Lower leg skin (tissue), 4 donors: ENCODE measurements around the gene WFDC12. TPM values are rescaled to one million over a fixed set of nuclear protein-coding genes. Genes with fewer than 3 reads are reported as not detected.
A peak's percentile ranks its signal among the peaks of the same experiment; 100 is the strongest.

ENCODE experiments used
- DNase-seq, 2 donors: peaks; one replicate each; pipeline ENCODE4 v3.0.0-alpha.2; 2019; ENCODE audit warnings: low spot score in 2 of 2
- H3K4me3 ChIP-seq: fragments of 200-600 bp; sonication (generic); 2 replicates; pipeline ENCODE4 v1.5.1; 2017; ENCODE audit warnings: mild to moderate bottlenecking, low read depth; ENCODE audit not compliant: poor library complexity, severe bottlenecking
- POLR2A ChIP-seq, 2 donors: fragments of 450-650 bp; IDR thresholded peaks; one replicate each; pipeline ENCODE4 v1.6.1; 2016 to 2017; ENCODE audit warnings: antibody characterized with exemption in 2 of 2, mild to moderate bottlenecking in 1 of 2, moderate library complexity in 1 of 2
- WGBS, 2 donors: methylation state at CpG; one replicate each; pipeline ENCODE4 v1.1.5; 2018; 5-methylcytosine and 5-hydroxymethylcytosine counted together
- intact Hi-C: fragments of 100-400 bp; cut with DNase I; formaldehyde crosslinking; loops from one replicate; pipeline ENCODE4 v1.15.0; 2023; ENCODE audit warnings: low total_unique reads
- total RNA-seq, 4 donors: library from RNA; depleted of rRNA; stranded (reverse); fragments of >200 nt; gene quantifications; one replicate each; pipeline ENCODE4 v1.1.0, GENCODE V29; 2016
- TF ChIP-seq, protein P1 (sequence below), 3 donors: fragments of 450-650 bp; IDR thresholded peaks; one replicate each; pipeline ENCODE4 v1.5.1; 2016; ENCODE audit warnings: antibody characterized with exemption in 3 of 3, mild to moderate bottlenecking in 3 of 3, moderate library complexity in 2 of 3

The WFDC12 gene
- total RNA-seq, 4 donors from 2014 or later: 5.0 to 13.5 (median 9.4) TPM

DNA sequence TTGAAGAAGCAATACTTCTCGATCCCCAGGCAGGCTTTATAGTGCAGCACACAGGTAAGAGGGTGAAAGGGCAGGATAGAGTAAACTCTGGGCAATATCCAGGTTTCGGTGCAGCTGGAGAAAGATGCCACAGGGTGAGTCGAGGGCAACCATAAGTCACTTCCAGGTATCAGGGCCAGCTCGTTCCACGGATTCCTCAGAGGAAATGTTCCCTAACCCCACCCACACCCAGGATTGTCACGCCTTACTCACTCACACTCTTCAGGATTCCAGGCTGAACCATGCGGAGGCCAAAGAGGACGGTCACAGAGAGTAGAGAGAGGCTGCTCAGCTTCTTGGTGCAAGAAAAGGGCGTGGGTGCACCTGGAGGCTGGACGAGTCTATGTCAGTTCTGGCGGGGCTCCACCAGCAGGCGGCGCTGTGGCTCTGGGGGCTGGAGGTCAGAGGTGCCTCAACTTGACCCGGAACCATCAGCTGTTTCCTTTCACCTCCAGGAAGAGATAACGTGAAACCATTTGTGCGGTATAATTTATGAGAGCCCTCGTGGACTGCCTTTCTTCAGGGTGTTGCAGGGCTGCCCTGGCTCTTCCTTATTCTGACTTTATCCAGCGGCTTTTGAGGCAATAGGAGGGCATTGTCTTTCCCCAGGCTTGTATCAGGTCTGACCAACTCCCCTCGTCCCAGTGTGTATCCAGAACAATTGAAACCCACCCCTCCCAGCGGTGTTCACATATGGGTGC, 14.5 kb upstream of the WFDC12 start:
- intact Hi-C loops: no loop called here
- no peak overlapping the region for H3K4me3 ChIP-seq
- peak in 1 of 2 donors; percentile 91 for DNase-seq
- 26 to 33% methylated on average over 20 of the region's 20 CpGs for WGBS, 2 donors
- no peak for TF ChIP-seq POLR2A (IDR thresholded peaks at IDR 0.05)
- TF ChIP-seq, protein P1, sequence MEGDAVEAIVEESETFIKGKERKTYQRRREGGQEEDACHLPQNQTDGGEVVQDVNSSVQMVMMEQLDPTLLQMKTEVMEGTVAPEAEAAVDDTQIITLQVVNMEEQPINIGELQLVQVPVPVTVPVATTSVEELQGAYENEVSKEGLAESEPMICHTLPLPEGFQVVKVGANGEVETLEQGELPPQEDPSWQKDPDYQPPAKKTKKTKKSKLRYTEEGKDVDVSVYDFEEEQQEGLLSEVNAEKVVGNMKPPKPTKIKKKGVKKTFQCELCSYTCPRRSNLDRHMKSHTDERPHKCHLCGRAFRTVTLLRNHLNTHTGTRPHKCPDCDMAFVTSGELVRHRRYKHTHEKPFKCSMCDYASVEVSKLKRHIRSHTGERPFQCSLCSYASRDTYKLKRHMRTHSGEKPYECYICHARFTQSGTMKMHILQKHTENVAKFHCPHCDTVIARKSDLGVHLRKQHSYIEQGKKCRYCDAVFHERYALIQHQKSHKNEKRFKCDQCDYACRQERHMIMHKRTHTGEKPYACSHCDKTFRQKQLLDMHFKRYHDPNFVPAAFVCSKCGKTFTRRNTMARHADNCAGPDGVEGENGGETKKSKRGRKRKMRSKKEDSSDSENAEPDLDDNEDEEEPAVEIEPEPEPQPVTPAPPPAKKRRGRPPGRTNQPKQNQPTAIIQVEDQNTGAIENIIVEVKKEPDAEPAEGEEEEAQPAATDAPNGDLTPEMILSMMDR (IDR thresholded peaks at IDR 0.05): peak in 1 of 3 donors; percentile 26

DNA sequence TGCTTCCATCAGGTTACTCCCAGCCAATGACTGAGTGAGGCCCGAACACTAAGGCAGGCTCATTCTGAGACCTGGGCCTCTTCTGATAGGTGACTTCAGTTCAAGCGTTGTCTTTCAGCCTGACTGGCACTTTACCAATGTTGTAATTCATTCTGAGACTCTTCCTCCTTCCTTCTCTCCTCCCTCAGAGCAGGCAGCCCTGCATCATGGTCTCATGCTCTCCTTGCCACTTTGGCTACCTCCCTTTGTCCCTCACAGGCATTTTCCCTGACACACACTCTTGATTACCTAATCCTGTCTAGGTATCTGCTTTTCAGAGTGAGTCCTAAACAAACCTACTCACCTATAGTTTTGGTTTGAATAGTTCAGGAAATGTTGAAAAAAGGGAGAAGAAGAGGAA, 12.6 kb upstream of the WFDC12 start:
- intact Hi-C loops: no loop called here

DNA sequence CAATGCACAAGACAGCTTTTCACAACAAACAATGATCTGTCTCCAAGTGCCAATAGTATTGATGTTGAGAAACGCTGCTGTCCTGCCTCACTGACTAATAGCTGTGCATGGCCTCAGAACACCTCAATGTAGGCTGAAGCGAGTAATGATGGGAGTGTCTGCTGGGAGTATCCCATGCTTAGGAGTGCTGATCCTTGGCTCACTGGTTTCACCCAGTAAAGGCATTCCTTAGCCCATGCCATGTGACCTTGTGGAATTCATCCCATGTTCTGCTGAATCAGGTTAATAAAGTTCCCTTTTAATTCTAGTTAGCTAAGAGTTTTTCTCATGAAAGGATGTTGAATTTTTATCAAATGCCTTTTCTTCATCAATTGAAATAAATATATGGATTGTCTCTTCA, 3.8 kb upstream of the WFDC12 start:
- 49 to 55% methylated on average over 2 of the region's 2 CpGs for WGBS, 2 donors
- no peak overlapping the region for H3K4me3 ChIP-seq
- no peak for DNase-seq
- TF ChIP-seq, protein P1 (IDR thresholded peaks at IDR 0.05): no peak
- intact Hi-C loops: no loop called here

More for the DNA sequence above, 12.6 kb upstream of the WFDC12 start:
- no peak overlapping the region for H3K4me3 ChIP-seq
- DNase-seq: no peak
- WGBS, 2 donors: 58 to 72% methylated on average over 2 of the region's 2 CpGs
- TF ChIP-seq, protein P1 (IDR thresholded peaks at IDR 0.05): no peak
- no peak for TF ChIP-seq POLR2A (IDR thresholded peaks at IDR 0.05)

DNA sequence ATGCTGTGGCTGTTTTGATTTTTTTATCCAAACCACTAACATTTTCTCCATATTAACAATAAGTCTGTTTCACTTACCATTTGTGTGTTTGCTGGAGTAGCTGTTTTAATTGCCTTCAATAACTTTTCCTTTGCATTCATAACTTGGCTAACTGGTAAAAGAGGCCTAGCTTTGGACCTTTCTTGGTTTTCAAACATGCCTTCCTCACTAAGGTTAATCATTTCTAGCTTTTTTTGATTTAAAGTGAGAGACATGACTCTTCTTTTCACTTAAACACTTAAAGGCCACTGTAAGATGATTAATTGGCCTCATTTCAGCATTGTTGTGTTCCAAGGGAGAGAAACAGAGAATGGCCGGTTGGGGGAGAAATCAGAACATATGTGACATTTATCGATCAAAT, 2.9 kb downstream of the WFDC12 start:
- no peak overlapping the region for H3K4me3 ChIP-seq
- intact Hi-C loops: no loop called here
- WGBS, 2 donors: 85 to 88% methylated on average over 2 of the region's 2 CpGs
- no peak for DNase-seq
- TF ChIP-seq, protein P1 (IDR thresholded peaks at IDR 0.05): no peak
- no peak for TF ChIP-seq POLR2A (IDR thresholded peaks at IDR 0.05)

DNA sequence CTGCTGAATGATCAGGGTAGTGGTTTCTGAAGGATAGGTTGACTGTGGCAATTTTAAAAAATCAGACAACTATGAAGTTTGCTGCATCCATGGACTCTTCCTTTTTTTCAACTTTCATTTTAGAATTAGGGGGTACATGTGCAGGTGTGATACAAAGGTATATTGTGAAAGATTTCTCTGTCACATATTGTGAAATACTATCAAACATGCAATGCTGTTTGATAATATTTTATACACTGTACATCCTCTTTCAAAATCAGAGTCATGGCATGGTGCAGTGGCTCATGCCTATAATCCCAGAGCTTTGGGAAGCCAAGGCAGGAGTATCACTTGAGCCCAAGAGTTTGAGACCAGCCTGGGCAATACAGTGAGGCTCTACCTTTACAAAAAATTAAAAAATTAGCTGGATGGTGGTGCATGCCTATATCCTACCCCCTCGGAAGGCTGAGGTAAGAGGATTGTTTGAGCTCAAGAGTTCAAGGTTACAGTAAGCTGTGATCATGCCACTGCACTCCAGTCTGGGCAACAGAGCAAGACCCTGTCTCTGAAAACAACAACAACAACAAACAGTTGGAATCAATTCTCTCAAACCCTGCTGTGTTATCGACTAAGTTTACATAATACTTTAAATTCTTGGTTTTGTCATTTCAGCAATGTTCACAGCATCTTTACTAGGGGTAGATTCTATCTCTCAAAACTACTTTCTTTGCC, 4.6 kb downstream of the WFDC12 start:
- DNase-seq: no peak
- TF ChIP-seq, protein P1 (IDR thresholded peaks at IDR 0.05): no peak
- TF ChIP-seq POLR2A (IDR thresholded peaks at IDR 0.05): no peak
- 81 to 93% methylated on average over 2 of the region's 2 CpGs for WGBS, 2 donors
- no peak overlapping the region for H3K4me3 ChIP-seq
- intact Hi-C loops: no loop called here
